Endothelial cell of hepatic sinusoid (primary cell): Measurements from ENCODE around the gene ADD3.
"Not testable (repeated sequence)": the region's sequence is repeated elsewhere in the genome, so short reads cannot be mapped to it uniquely, and the experiment has no call there.

ENCODE experiments used
- in situ Hi-C: cut with HindIII; loops from 2 replicates; pipeline ENCODE4 v1.10.0; 2017; ENCODE audit warnings: low sequenced_read_pairs

Gene ADD3

DNA sequence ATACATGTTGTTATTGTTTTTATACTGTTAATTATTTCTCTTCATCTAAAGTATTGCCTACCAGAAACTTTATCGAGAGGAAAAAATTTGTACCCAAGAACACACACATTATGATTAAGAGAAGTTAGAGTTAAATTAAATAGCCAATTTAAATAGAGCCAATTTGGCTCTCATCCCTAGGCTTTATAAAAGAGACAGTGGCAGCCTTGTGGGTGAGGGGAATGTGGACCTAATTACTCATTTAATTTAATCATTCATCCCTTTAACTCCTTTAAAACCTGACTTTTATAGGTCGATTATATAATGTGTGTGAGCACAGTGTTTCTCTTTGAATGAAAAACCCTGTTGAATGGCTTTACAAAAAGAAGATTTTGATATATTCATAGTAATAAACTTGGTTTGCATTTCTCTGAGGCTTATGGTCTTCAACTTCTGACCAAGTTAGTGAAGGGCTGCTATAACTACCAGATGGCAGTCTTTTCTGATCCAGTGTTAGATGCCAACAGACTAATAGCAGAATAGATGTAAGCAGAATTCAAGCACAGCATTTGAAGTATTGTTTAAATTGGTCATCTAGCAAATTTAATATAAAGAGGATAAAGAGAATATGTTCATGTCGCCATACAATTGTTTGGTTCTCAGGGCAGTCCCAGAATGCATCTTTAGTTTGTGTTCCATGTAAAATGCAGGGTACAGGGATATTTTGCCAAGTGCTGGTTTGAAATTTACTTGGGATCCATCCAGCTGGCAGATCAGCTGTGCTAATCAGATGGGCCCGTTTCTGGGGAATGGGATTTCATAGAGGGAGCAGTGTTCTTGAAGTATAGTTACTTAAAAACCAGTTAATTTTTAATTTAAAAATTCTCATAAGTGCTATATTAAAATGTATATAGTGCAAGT lies 25.3 kb downstream of the ADD3 start:
- in situ Hi-C loops = no loop called here

DNA sequence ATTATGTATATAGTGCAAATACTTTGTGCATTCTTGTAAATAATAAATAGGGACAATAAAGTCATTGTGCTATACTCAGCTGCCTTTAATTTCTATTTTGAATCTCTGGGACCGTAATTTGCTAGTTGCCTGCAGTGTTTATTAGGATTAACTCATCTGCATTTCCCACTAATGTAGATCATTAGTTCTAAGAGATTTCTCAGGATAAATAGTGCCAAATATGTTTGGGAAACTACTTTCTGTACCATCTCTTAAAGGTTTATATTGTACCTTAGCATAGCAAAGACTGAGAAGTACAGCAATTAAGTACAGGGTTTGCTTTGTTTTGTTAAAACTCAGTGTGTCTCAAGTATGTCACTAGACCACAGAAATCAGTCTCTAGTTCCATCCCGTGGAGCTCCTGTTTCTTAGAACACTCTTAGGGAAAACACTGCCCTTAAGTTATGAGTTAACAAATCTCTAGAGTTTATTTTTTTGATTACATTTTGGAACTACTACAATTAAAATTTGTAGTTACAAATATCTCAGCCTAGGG lies 26.0 kb downstream of the ADD3 start:
- in situ Hi-C loops = no loop called here

DNA sequence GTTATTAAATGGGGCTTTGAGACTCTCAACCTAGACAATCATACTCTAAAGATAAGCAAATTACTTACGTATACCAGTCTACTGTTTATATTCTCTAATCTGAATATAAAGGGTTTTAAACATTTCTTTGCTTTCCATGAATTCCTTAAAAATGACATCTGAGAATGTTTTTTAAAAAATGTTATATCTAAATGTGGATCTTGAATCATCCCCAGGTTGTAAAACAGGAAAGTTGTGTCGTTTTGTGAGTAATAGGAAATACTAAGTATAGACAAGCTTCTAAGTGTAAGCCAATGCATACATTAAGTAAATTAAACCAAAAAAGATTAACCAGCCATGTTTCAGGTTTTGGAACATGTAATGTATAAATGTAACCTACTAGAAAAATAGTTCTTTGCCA lies 26.8 kb downstream of the ADD3 start:
- in situ Hi-C loops = no loop called here

DNA sequence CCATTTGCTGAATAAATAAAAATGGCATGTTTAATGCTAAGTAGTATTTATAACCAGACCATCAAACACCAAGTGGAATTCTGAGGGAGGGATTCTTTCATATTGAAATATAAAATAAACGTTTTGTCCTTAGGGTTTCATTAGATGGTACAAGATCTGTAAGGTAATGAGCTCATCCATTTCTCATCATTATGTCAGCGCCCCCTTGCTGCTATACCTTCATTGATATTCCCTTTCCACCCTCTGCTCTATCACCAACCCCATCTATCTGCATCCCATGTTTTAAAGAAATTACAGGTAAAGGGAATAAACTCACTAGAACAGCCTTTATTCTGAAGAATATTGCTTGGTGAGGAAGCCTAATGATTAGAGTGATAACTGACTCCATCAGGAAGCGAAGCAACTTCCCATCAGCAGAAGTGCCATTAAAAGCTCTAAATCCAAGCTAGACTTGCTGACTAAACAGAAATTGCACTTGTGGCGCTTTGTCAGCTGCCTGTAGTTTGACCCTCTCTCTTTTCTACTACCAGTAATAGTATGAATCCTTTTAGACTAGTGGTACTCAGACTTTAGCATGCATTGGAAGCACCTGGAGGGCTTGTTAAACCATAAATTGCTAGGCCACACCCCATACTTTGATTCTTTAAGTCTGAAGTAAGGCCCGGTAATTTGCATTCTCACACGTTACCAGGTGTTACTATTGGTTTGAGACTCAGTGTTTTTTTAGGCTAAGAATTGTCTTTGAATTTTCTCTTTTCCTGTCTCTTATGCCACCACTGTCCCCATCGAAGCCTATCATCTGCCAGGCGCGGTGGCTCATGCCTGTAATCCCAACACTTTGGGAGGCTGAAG lies 27.5 kb downstream of the ADD3 start:
- in situ Hi-C loops = no loop called here

DNA sequence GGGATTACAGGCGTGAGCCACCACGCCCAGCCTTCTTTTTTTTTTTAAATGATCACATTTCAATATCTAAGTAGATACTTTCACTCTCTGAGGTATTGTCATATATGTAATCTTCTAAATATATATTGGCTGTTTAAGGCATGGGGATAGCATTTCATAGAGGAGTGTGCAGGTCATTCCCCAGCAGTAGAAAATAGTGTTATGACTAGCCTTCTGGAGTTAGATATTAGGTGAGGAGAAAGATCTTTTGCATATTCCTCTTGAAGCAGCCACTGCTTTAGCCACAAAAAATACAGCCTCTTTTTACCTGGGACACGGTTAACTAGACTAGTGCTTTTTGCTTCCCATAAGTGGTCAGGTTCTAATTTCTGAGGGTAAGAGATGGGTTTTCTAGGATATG lies 28.9 kb downstream of the ADD3 start:
- in situ Hi-C loops = no loop called here

DNA sequence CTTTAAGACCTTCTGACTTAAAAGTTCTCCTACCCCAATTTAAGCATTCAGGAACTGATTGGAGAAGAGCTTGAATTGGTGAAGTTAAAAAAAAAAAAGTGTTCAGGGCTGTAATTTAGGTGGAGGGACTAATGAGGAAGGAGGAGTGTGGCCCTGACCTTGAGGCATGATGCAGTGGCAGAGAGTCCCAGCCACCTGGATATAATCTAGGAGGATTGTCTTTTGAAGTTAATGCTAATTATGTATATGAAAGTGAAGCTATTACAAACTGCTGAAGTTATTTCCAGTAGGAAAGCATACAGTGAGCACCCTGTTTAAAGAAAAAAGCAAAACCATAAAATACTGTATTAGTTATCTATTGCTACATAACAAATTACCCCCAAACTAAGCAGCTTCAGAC lies 31.5 kb downstream of the ADD3 start:
- in situ Hi-C loops = no loop called here

DNA sequence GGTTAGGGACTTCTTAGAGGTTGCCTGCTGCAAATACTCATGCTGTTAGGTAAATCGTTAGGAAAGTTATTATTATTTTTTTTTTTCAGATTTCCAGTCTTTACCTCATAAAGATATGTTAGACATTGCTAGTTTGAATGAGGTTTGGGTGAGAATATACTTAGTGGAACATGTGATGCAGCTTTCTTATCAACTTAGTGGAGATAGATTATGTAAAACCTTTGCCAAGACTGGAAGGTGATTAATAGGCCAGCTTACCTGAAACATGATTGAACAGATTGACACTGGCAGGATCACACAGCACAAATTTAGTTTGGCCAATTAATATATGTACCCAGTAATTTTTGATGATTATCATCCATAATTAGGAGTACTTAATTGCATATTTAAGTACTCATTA lies 32.3 kb downstream of the ADD3 start:
- in situ Hi-C loops = no loop called here

DNA sequence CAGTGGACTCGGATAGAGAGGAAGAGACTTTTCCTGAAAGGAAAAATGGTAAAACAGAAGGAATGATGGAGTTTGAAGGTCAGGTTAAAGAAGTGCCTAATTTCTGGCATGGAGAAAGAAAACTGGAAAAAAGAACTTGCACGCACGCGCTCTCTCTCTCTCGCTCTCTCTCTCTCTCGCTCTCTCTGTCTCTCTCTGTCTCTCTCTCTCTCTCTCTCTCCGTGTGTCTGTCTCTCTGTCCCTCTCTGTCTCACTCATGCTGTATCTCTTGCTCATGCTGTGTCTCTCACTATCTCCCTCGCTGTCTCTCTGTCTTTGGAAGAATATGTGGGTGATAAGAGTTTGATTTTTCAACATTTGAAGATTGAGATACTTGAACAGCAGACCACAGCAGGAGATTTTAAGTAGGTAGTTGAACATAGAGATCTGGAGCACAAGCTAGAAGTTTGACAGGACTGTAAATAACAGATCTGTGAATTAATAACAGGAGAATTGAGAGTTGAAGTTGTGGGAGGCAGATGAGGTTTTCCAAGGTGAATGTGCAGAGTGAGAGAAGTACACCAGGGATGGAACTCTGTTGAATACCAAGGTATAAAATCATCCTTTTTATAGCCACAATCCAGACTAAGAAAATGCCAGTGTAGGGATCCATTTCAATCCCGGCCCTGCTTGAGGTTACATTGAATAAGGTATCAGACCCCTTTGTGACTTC lies 33.1 kb downstream of the ADD3 start:
- in situ Hi-C loops = no loop called here

DNA sequence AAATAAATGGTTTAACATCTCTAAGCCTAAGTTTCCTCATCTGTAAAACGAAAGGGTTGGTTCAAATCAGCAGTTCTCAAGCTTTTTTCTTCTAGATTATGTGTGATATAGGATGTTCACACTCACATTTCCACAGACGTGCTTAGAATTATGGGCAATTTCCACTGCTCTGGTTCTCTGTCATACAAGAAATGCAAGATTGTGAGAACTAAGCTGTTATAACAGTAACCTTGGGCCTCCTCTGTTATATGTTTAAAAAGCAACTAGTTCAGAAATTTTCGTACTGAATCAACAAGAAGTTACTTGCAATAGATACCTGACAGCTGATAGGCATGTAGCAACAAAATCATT lies 33.7 kb downstream of the ADD3 start:
- in situ Hi-C loops = no loop called here

DNA sequence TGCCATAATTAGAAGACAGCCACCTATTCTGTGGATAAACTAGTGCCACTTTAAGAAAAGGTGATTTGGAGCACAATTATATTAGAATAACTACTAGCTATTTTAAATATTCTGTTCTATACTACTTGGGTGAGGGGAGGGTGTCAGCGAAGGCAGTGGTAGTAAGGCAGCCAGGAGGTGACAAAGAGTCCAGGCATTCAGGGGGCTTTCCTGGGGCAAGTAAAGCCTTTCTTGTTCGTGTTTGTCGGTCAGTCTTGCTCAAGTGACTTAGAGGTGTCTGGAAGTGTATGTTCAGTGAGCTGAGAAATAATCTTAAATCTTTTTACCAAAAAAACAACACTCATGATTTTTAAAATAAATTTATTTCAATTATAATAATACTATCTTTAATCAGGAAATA lies 34.4 kb downstream of the ADD3 start:
- in situ Hi-C loops = no loop called here

DNA sequence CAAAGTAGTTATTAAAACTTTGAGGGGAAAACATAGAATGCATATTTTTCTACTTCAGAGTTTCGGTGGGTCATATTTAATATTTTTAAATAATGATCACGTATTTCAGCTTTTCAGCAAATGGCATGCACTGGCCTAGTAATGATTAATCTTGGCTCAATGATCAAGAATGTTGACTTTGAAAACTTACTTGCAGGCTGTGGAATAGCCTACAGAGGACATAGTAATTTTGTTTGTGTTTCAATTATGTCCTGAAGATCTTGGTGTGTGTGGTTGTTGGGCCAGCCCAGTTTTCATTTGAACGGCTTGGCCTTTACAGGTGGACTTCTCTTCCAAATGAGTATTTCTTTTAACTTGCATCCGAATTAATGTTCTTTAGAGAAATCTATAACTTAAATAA lies 35.1 kb downstream of the ADD3 start:
- in situ Hi-C loops = no loop called here

DNA sequence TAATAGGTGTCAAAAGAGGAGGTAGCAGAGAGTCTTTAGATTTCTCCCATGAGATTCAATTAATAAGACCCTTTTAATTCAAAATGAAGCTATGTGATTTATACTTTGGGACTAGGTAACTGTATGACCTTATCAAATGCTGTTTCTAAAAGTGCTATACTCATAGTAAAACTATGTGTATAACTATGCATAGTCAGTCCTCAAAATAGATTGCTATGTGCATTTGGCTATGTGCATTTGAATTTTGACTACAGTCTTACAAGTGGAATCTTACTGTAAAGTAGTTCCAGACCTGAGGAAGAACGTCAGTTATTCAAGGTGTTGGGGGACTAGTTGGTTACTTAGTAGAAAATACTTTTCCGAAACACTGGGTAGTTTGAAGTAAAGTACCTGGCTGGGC lies 36.9 kb downstream of the ADD3 start:
- in situ Hi-C loops = no loop called here

DNA sequence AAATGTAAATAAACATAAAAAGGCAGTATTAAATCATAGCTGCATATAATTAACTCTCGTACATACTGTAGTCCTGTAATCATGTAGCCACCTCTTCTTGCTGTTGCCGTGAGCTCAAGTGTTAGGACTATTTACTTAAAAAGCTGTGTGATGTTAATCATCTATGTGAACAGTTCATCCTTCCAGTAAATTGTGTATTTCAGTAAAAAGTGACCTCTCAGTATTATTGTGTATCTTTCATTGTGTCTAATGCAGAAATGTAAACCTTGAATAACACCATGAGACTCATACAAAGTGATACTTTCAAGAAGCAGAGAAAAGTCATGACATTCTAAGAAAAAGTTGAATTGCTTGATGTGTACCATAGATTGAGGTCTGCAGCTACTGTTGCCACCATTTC lies 38.0 kb downstream of the ADD3 start:
- in situ Hi-C loops = no loop called here

DNA sequence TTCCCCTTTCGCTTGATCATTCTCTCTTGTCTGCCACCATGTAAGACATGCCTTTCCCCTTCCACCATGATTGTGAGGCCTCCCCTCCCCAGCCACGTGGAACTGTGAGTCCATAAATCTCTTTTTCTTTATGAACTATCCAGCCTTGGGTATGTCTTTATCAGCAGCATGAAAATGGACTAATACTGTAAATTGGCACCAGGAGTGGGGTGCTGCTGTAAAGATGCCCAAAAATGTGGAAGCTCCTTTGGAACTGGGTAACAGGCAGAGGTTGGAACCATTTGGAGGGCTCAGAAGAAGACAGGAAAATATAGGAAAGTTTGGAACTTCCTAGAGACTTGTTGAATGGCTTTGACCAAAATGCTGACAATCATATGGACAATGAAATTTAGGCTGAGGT lies 40.4 kb downstream of the ADD3 start:
- in situ Hi-C loops = not testable (repeated sequence)

DNA sequence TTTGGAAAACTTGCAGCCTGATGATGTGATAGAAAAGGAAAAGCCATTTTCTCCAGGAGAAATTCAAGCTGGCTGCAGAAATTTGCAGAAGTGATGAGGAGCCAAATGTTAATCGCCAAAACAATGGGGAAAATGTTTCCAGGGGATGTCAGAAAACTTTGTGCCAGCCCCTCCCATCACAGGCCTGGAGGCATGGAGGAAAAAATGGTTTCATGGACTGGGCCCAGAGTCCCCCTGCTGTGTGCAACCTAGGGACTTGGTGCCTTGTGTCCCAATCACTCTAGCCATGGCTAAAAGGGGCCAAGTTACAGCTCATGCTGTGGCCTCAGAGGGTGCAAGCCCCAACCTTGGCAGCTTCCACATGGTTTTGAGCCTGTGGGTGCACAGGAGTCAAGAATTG lies 41.0 kb downstream of the ADD3 start:
- in situ Hi-C loops = no loop called here

DNA sequence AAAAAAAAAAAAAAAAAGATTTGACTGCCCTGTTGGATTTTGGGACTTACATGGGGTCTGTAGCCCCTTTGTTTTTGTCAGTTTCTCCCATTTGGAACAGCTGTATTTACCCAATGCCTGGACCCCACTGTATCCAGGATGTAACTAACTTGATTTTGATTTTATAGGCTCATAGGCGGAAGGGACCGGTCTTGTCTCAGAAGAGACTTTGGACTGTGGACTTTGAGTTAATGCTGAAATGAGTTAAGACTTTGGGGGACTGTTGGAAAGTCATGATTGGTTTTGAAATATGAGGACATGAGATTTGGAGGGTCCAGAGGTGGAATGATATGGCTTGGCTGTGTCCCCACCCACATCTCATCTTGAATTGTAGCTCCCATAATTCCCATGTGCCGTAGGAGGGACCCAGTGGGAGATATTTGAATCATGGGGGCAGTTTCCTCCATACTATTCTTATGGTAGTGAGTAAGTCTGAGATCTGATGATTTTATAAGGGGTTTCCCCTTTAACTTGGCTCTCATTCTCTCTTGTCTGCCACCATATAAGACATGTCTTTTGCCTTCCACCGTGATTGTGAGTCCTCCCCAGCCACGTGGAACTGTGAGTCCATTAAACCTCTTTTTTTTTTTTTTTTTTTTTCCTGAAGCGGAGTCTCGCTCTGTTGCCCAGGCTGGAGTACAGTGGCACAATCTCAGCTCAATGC lies 42.3 kb downstream of the ADD3 start:
- in situ Hi-C loops = not testable (repeated sequence)

DNA sequence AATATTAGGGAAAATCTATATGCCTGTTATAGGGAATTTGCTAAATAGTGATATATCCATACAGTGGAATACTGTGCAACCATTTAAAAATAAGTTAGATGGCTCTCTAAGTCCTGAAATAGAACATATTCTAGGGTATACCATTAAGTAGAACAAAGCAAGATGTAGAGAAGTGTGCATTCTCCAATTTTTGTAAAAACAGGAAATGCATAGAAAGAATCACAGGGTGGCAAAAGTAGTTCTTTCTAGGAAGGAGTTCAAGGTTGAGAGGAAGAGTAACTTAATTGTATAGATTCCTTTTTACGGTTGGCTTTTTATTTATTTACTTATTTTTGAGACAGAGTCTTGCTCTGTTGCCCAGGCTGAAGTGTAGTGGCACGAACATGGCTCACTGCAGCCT lies 43.7 kb downstream of the ADD3 start:
- in situ Hi-C loops = no loop called here

DNA sequence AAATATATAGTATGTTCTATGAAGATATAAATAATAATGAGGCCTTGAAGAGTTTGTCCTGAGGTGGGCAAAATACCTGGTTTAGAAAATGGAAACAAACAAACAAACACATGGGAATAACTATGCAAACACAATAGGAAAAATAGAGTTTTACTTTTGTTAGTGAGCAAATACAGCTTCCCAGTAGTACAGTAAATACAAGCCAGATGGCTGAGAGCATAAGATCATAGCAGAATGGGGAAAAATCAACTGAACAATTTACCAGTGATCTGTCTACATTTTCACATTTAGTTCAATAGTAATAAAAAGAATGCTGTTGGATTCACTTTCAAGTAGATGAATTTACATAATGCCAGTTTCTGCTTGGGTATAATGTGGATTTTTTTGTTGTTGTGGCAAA lies 45.1 kb downstream of the ADD3 start:
- in situ Hi-C loops = no loop called here

DNA sequence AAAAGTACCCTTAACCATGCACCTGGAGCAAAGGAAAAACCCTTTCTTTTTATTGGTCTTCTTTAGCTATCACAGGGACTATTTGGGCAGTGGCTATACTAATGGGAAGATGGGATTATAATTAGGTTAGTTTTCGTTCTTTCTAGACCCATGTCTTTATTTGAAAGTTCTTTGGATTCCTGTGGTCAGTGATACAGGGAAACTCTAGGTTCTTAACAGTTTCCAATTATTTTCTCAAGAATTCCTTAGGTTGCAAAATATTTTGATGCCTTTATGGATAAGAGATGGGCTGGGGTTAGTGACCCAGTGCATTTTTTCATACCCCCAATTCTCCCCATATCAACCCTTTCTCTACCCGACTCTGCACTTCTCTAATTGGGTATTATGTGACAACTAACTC lies 49.0 kb downstream of the ADD3 start:
- in situ Hi-C loops = no loop called here

DNA sequence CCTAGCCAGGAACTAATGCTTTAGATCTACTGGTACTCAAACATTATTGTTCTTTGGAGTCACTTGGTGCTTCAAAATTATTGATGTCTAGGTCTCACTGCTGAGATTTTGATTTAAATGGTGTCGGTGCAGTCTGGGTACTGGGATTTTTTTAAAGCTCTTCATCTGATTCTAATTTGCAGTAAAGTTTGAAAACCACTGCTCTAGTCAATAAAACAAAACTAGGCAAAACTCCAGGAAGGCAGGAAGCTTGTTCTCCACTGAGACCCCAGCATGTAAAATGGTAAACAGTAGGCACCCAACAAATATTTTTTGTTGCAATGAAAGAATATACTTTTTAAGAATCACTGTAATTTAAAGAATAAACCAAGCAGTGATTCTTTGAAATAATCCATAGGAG lies 49.7 kb downstream of the ADD3 start:
- in situ Hi-C loops = no loop called here

DNA sequence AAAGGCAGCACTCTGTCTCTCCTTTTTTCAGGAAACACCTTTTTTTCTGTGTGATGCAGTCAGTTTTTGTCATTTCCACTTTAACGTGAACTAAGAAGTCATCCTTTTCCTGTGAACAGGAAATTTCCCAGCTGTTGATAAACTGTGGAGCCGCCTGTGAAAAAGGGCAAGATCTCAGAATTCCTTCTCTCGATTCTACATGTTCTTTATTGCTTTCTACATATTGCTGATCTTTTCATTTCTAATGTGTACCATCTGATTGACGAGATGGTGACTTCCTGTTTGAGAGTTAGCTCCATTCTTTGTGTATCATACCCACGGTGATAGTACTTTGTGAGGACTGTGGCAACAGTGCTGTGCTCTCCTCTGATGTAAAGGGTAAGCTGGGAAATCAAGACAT lies 50.4 kb downstream of the ADD3 start:
- in situ Hi-C loops = no loop called here
